Activated CD4-positive, alpha-beta T cell treated with anti-CD3 and anti-CD28 coated beads, Interleukin-2, amount 10 ng/mL, durations not matched to agents 24 days and 14 days (primary cell): ENCODE results near the gene SLC19A1. TPM values are rescaled to one million over a fixed set of nuclear protein-coding genes. Genes with fewer than 3 reads are reported as not detected.

Experiments used
- DNase-seq: peaks from one replicate; pipeline ENCODE4 v3.0.0; 2022
- H3K27ac Mint-ChIP-seq: one replicate; pipeline ENCODE4 v1.8.0; 2022; ENCODE audit warnings: mild to moderate bottlenecking, mixed read lengths
- H3K27me3 Mint-ChIP-seq: one replicate; pipeline ENCODE4 v1.8.0; 2022; ENCODE audit warnings: mixed read lengths
- H3K36me3 Mint-ChIP-seq: one replicate; pipeline ENCODE4 v1.8.0; 2022; ENCODE audit warnings: low read depth, mild to moderate bottlenecking, mixed read lengths
- H3K4me1 Mint-ChIP-seq: one replicate; pipeline ENCODE4 v1.8.0; 2021; ENCODE audit warnings: mixed read lengths
- H3K4me3 Mint-ChIP-seq: one replicate; pipeline ENCODE4 v1.8.0; 2022; ENCODE audit warnings: mild to moderate bottlenecking, moderate library complexity, mixed read lengths
- H3K9me3 Mint-ChIP-seq: one replicate; pipeline ENCODE4 v1.8.0; 2021; ENCODE audit warnings: mixed read lengths
- intact Hi-C: fragments of 100-400 bp; cut with micrococcal nuclease; formaldehyde crosslinking; loops from one replicate; pipeline ENCODE4 v1.15.1; 2023
- total RNA-seq: library from RNA; stranded (reverse); gene quantifications from 2 replicates; pipeline ENCODE4 v1.2.3, GENCODE V29; 2022

Gene SLC19A1
- total RNA-seq, 1 donor from 2014 or later, result 100 TPM

DNA sequence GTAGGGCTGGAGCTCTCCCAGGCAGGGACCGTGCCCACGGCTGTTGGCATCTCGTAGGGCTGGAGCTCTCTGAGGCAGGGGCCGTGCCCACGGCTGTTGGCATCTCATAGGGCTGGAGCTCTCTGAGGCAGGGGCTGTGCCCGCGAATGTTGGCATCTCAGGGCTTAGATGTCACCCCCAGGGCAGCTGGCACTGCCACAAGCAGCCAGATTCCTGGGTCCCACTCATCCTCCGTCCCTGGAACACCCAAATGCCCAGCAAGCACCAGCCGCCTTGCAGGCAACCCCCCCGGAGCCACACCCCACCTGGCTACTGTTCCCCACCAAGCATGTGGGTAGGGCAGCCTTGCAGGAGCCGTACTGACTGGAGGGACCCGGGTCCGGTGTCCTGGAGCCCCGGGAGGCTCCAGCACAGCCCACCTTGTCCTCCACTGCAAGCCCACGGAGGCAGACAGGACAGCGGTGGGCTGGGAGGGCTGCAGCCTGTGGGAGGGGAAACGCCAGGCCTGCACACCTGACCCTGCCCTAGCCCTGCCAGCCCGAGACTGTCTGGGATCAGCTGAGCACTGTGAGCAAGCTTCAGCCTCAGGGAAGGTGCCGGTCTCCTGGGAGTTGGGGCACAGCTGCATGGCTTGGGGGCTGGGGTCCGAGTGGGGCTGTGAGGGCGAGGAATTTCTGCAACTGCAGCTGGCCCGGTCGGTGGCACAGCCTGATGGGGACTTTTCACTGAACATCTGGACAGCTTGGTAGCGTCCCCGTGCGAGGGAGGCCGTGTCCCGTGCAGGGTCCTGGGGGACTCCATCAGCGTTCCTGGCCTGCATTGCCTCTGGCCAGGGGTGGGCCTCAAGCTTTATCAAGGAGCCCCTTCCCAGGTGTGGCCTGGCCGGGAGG is 83.7 kb downstream of the SLC19A1 start:
- H3K4me3 Mint-ChIP-seq, result no peak overlapping the region
- intact Hi-C loops, result no loop called here
- H3K27me3 Mint-ChIP-seq, result peaks cover 11% of the 10 kb centered on the region
- H3K9me3 Mint-ChIP-seq, result no peaks in the 10 kb centered on the region
- no peak overlapping the region for H3K27ac Mint-ChIP-seq
- H3K36me3 Mint-ChIP-seq, result no peaks in the 10 kb centered on the region
- DNase-seq, result no peak
- H3K4me1 Mint-ChIP-seq, result no peaks in the 10 kb centered on the region

DNA sequence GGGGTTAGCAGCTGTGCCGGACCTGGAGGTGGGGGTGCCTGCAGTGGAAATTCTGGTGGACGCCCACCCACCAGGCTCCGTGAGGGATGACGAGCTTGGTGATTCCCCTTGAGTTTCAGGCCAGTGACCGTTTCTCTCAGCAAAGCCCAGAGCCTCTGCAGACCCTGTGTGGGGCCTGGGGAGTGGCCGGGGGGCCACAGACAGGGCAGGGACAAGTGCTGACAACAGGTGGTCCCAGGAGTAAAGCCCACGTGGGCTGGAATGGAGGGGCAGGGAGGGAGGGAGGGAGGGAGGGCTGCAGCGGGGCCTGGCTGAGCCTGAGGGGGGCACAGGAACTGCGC is 84.4 kb downstream of the SLC19A1 start:
- Mint-ChIP-seq H3K27me3 (peaks cover 10% of the 10 kb centered on the region), H3K9me3 (peaks cover 6% of the 10 kb centered on the region), H3K36me3 (no peaks in the 10 kb centered on the region), H3K4me1 (no peaks in the 10 kb centered on the region), H3K4me3 (no peak overlapping the region), H3K27ac (no peak overlapping the region)
- DNase-seq, result no peak
- intact Hi-C loops, result no loop called here

DNA sequence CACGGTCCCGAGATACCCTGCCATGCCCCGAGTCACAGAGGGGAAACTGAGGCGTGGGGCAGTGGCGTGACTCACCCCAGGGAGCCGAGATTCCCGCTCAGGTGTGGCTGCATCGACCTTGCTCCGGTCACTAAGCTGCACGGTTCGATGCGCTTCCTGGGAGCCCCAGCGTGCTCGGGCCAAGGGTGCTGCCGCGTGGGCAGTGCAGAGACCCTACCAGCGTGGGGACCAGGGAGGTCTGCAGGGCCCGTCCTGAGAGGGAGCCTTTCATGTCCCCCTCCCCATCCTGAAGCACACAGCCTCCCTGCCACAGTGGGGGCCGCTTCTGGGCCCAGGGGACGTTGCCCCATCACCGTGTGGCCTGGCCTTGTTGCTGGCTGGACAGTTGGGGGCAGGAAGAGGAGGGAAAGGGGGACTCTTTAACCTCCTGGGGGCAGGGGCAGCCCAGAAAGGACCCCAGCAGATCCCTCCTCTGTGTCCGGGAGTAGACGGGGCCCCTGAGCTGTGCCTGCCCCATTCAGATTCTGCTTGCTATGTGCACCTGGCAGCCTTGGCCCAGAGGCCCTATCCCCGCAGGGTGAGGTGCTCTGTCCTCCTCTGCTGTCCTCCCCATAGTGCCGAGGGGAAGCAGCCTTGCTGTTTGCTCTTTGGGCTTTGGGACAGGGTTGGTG is 84.9 kb downstream of the SLC19A1 start:
- no peak overlapping the region for H3K4me3 Mint-ChIP-seq

DNA sequence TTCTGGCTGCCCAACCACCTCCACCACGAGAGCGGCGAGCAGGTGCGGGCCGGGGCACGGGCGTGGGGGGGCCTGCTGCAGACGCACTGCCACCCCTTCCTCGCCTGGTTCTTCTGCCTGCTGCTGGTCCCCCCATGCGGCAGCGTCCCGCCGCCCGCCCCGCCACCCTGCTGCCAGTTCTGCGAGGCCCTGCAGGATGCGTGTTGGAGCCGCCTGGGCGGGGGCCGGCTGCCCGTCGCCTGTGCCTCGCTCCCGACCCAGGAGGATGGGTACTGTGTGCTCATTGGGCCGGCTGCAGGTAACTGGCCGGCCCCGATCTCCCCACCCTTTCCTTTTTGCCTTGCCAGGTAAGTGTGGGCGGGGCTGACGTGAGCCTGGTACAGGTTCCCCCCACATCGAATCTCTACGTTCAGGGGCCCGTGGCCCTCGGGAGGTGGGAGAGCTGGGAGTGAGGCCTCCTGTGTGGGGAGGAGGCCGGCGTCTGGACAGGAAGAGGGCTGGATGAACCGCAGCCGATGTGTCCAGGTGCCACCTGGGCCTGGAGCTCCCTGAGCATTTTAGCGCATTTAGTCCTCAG is 85.6 kb downstream of the SLC19A1 start:
- no peak overlapping the region for H3K27ac Mint-ChIP-seq
- no peak overlapping the region for H3K4me3 Mint-ChIP-seq
- peaks cover 10% of the 10 kb centered on the region for H3K9me3 Mint-ChIP-seq
- DNase-seq, result no peak
- H3K4me1 Mint-ChIP-seq, result no peaks in the 10 kb centered on the region
- intact Hi-C loops, result no loop called here
- H3K27me3 Mint-ChIP-seq, result peaks cover 3% of the 10 kb centered on the region
- no peaks in the 10 kb centered on the region for H3K36me3 Mint-ChIP-seq

More for the DNA sequence above, 84.9 kb downstream of the SLC19A1 start:
- Mint-ChIP-seq H3K36me3 (no peaks in the 10 kb centered on the region), H3K27me3 (peaks cover 7% of the 10 kb centered on the region), H3K27ac (no peak overlapping the region), H3K9me3 (peaks cover 10% of the 10 kb centered on the region), H3K4me1 (no peaks in the 10 kb centered on the region)
- intact Hi-C loops, result no loop called here
- DNase-seq, result no peak

DNA sequence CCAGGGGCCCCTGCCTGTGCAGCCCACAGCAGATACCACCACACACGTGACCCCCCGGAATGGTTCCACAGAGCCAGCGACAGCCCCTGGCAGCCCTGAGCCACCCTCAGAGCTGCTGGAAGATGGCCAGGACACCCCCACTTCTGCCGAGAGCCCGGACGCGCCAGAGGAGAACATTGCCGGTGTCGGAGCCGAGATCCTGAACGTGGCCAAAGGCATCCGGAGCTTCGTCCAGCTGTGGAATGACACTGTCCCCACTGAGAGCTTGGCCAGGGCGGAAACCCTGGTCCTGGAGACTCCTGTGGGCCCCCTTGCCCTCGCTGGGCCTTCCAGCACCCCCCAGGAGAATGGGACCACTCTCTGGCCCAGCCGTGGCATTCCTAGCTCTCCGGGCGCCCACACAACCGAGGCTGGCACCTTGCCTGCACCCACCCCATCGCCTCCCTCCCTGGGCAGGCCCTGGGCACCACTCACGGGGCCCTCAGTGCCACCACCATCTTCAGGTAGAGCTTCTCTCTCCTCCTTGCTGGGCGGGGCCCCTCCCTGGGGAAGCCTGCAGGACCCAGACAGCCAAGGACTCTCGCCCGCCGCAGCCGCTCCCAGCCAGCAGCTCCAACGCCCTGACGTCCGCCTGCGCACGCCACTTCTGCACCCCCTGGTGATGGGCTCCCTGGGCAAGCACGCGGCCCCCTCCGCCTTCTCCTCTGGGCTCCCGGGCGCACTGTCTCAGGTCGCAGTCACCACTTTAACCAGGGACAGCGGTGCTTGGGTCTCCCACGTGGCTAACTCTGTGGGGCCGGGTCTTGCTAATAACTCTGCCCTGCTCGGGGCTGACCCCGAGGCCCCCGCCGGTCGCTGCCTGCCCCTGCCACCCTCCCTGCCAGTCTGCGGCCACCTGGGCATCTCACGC is 86.3 kb downstream of the SLC19A1 start:
- no peaks in the 10 kb centered on the region for H3K27me3 Mint-ChIP-seq
- no peaks in the 10 kb centered on the region for H3K4me1 Mint-ChIP-seq
- no peak overlapping the region for H3K27ac Mint-ChIP-seq
- no peaks in the 10 kb centered on the region for H3K36me3 Mint-ChIP-seq
- no peak overlapping the region for H3K4me3 Mint-ChIP-seq
- no peak for DNase-seq
- intact Hi-C loops, result no loop called here
- peaks cover 10% of the 10 kb centered on the region for H3K9me3 Mint-ChIP-seq

DNA sequence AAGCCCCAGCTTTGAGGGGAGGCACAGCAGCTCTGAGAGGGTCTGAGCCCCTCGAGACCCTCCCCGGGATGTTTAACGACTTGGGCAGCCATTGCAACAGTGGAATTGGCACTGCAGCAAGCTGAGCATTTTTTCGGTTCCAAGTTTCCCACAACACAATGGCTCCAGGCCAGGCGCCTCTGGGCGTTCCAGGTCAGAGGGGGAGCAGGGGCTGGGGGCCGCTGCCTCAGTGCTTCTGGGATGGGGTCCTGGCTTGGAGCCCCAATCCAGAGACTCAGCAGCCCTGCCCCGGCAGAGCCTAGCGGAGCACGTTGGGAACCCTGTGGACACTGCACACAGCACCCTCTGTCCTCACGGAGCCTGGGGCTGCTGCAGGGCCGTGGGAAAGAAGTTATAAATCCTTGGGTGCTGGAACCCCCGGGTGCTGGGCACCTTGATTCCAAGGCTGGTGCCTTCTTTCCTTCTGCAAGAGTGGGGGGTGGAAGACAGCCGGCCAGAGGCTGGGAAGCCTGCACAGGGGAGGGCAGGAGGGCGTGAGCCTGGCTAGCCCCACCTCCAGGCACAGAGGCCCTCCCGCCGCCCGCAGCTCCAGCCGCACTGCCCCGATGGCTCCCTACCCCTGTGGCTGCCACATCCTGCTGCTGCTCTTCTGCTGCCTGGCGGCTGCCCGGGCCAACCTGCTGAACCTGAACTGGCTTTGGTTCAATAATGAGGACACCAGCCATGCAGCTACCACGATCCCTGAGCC is 87.1 kb downstream of the SLC19A1 start:
- H3K36me3 Mint-ChIP-seq, result no peaks in the 10 kb centered on the region
- no peak for DNase-seq
- no peak overlapping the region for H3K4me3 Mint-ChIP-seq
- H3K27me3 Mint-ChIP-seq, result no peaks in the 10 kb centered on the region
- no peaks in the 10 kb centered on the region for H3K4me1 Mint-ChIP-seq
- peaks cover 10% of the 10 kb centered on the region for H3K9me3 Mint-ChIP-seq
- H3K27ac Mint-ChIP-seq, result no peak overlapping the region
- intact Hi-C loops, result no loop called here

DNA sequence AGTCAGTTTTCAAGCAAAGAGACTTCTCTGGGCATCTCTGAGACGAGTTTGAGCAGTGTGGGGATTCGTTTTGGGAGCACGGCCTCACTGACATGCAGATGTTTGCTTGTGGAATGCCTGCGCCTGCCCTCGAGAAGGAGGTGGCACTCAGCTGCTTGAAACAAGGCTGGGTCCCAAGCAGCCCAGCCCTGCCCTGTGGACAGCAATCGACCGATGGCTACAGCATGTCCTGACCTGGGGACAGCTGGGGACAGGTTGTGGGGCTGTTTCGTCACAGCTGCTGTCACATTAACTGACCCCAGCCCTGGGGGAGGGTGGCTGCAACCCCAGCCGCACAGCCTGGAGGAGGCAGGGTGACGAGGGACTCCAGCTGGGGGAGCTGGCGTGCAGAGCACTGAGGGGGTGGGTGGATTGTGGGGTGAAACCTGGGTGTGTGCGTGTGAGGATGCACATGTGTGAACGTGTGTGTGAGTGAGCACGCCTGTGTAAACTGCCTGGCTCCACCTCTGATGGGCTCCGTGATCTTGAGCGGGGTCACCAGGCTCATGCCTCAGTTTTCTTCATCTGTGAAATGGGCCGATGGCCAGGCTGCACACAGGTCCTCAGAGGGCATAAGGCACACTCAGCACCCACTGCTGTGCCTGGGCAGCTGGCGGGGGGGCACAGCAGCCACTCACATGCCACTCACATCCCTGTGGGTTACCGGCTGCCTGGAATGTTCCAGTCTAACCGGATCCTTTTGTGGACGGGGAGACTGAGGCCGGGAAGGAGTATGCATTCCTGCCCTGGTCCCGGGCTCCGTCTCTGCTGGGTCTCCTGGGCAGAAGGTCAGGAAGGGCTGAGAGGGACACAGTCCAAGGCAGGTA is 87.9 kb downstream of the SLC19A1 start:
- peaks cover 10% of the 10 kb centered on the region for H3K9me3 Mint-ChIP-seq
- intact Hi-C loops, result no loop called here
- no peaks in the 10 kb centered on the region for H3K4me1 Mint-ChIP-seq
- DNase-seq, result no peak
- H3K27ac Mint-ChIP-seq, result no peak overlapping the region
- H3K27me3 Mint-ChIP-seq, result no peaks in the 10 kb centered on the region
- no peaks in the 10 kb centered on the region for H3K36me3 Mint-ChIP-seq
- H3K4me3 Mint-ChIP-seq, result no peak overlapping the region

DNA sequence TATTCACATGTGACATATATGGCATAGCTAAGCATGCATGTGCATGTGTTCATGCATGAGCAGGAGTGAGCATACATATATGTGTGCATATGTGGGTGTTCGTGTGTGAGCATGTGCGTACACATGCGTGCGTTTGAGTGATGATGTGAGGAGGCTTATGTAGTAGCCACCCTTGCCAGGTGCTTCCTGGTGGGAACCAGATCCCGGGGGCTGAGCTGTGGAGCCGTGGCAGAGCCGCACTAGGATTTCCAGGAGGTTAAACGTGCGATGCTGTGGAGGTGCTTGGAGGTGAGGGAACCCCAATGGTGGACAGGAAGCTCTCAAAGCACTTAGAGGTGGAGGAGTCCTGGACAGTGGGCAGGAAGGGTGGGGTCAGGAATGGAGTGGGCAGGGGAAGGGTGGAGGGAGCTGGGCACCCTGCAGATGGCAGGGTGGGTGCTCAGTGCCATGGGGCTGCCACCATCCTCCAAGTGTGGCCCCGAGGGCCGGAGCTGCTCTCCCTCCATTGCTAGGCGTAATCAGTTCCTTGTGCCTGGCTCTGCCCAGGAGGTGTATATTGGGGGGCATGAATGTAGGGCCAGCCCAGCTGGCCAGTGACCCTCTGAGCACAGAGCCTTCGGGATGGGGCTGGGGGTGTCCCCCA is 88.8 kb downstream of the SLC19A1 start:
- Mint-ChIP-seq H3K36me3 (no peaks in the 10 kb centered on the region), H3K4me1 (no peaks in the 10 kb centered on the region), H3K4me3 (no peak overlapping the region)

DNA sequence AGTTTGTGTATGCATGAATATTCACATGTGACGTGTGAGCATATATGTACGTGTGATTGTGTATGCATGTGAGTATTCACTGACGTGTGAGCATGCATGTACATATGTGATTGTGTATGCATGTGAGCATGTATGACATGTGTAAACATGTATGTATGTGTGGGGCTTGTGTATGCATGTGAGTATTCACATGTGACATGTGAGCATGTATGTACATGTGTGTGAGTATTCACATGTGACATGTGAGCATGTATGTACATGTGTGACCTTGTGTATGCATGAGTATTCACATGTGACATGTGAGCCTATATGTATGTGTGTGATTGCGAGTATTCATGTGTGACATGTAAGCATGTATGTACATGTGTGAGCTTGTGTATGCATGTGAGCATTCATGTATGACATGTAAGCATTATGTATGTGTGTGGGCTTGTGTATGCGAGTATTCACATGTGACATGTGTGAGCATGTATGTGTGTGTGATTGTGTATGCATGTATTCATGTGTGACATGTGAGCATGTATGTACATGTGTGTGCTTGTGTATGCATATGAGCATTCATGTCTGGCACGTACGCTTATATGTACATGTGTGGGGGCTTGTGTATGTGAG is 89.4 kb downstream of the SLC19A1 start:
- intact Hi-C loops, result no loop called here
- H3K36me3 Mint-ChIP-seq, result no peaks in the 10 kb centered on the region
- H3K4me1 Mint-ChIP-seq, result no peaks in the 10 kb centered on the region
- no peak overlapping the region for H3K4me3 Mint-ChIP-seq
- no peak overlapping the region for H3K27ac Mint-ChIP-seq
- peaks cover 10% of the 10 kb centered on the region for H3K9me3 Mint-ChIP-seq
- DNase-seq, result no peak
- peaks cover 3% of the 10 kb centered on the region for H3K27me3 Mint-ChIP-seq

More for the DNA sequence above, 88.8 kb downstream of the SLC19A1 start:
- intact Hi-C loops, result no loop called here
- H3K27ac Mint-ChIP-seq, result no peak overlapping the region
- H3K9me3 Mint-ChIP-seq, result peaks cover 10% of the 10 kb centered on the region
- DNase-seq, result no peak
- no peaks in the 10 kb centered on the region for H3K27me3 Mint-ChIP-seq

DNA sequence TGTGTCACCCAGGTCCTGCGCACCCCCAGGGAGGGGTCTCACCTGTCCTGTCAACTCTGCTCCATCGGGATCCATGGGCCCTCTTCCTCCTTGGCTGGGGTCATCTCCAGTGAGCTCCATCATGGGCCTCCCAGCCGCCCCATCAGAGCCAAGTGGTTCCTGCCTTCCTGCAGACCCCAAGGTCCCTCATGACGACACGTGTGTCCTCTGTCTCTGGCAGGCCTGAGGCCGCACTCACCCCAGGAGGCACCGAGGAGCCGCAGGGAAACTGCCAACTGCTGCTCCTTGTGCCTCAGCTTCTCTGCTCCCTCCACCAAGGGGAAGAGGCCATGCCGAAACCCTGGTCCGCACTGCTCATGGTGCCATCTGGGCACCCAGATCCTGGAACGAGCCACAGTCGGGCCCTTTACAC is 90.5 kb downstream of the SLC19A1 start:
- Mint-ChIP-seq H3K4me3 (no peak overlapping the region), H3K4me1 (no peaks in the 10 kb centered on the region), H3K9me3 (peaks cover 10% of the 10 kb centered on the region), H3K36me3 (no peaks in the 10 kb centered on the region), H3K27me3 (peaks cover 5% of the 10 kb centered on the region), H3K27ac (no peak overlapping the region)
- intact Hi-C loops, result no loop called here
- DNase-seq, result no peak

DNA sequence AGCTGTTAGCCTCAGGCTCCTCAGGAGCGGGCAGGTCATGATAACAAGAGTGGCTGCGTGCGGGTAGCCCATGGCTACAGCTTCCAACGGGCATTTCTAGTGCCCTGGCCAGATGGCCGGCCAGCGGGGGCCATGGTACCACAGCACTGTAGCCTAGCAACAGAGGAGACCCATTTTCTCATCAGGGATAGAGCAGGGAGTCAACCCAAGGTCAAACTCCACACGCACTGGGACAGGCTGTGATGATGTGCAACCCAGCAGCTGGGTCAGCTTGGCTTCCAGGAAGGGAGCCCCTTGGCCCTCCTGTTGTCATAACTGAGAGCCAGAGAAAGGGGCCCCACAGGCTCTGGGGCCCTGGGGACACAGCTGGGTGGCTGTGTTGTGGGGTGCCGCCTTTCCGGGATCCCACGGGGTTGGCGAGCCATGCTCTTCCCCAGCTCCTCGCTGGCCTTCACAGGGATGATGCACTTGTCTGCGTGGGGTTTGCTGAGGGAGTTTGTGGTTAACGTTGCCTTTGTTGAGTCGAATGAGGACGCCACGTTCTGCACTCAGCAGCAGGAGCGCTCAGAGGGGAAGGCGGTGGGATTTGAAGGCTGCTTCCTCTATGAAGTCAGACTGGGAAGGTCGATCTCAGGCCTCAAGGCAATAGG is 91.0 kb downstream of the SLC19A1 start:
- DNase-seq, result no peak
- H3K36me3 Mint-ChIP-seq, result no peaks in the 10 kb centered on the region
- H3K4me3 Mint-ChIP-seq, result no peak overlapping the region
- H3K4me1 Mint-ChIP-seq, result no peaks in the 10 kb centered on the region
- peaks cover 10% of the 10 kb centered on the region for H3K9me3 Mint-ChIP-seq
- intact Hi-C loops, result no loop called here
- H3K27ac Mint-ChIP-seq, result no peak overlapping the region
- H3K27me3 Mint-ChIP-seq, result peaks cover 5% of the 10 kb centered on the region
